Prostate gland (tissue), 2 donors: ENCODE results near the gene SUSD3.

Experiments
- CTCF ChIP-seq, 4 experiments: fragments of 200-600 bp in 2 of 4; fragments of 450-650 bp in 2 of 4; sonication (generic) in 2 of 4; IDR thresholded peaks; 1 replicate in 3 of 4; 2 replicates in 1 of 4; pipeline ENCODE4 v1.5.1; 2016 to 2019; ENCODE audit warnings: antibody characterized with exemption in 4 of 4, mild to moderate bottlenecking in 2 of 4, moderate library complexity in 2 of 4
- POLR2A ChIP-seq: fragments of 450-650 bp; IDR thresholded peaks from one replicate; pipeline ENCODE4 v1.6.1; 2016; ENCODE audit warnings: antibody characterized with exemption, mild to moderate bottlenecking

- TF ChIP-seq CTCF (IDR thresholded peaks at IDR 0.05) (no peak), POLR2A (no peak)
Observed at GRCh38 chr9:93037476-93037971, 21.0 kb upstream of the SUSD3 start.
